GM19468 (cell line): ENCODE data around the gene EEFSEC.

Experiments
- ATAC-seq: cut with Tn5 transposase; IDR thresholded peaks from one replicate; pipeline ENCODE4 v1.9.1; 2021; ENCODE audit warnings: mild to moderate bottlenecking, moderate library complexity, moderate number of reproducible peaks; ENCODE audit not compliant: unreplicated experiment; ENCODE audit errors: extremely low read depth

EEFSEC gene

GRCh38 chr3:128210711-128211110 is 57.4 kb downstream of the EEFSEC start:
- no peak for ATAC-seq

DNA sequence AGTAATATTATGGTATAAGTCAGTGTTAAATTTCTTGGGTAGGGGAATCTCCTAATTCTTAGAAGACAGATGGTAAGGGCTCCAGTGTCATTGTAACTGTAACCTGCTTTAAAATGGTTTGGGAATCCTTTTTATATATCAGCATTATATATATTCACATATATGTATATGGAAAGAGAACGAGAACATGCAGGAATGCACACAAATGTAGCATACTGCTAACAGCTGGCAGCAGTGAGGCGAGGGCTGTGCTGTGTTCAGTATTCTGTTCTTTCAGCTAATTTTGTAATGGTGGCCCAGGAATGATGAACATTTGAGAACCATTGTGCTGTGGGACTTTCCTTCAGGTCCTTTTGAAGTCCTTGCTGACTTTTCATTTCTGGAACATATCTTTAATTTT is 60.8 kb downstream of the EEFSEC start:
- no peak for ATAC-seq

DNA sequence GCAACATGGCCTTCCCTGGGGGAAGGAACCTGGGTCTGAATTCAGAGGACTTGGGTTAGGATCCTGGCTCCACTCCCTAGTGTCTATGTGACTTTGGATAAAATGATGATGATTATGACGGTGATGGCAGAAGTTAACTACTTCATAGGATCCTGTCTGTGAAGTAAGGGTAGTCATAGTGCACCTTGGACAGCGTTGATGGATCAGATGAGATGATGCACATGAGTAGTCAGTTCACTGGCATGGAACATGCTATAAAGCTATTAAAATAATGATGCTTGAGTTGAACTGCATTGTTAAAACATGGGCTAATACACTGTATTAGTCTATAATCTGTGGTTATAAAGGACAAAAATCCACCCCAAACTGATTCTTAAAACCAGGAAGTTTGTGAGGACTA is 62.0 kb downstream of the EEFSEC start:
- no peak for ATAC-seq

- no peak for ATAC-seq
Measured at GRCh38 chr3:128215800-128216495, 62.7 kb downstream of the EEFSEC start.

DNA sequence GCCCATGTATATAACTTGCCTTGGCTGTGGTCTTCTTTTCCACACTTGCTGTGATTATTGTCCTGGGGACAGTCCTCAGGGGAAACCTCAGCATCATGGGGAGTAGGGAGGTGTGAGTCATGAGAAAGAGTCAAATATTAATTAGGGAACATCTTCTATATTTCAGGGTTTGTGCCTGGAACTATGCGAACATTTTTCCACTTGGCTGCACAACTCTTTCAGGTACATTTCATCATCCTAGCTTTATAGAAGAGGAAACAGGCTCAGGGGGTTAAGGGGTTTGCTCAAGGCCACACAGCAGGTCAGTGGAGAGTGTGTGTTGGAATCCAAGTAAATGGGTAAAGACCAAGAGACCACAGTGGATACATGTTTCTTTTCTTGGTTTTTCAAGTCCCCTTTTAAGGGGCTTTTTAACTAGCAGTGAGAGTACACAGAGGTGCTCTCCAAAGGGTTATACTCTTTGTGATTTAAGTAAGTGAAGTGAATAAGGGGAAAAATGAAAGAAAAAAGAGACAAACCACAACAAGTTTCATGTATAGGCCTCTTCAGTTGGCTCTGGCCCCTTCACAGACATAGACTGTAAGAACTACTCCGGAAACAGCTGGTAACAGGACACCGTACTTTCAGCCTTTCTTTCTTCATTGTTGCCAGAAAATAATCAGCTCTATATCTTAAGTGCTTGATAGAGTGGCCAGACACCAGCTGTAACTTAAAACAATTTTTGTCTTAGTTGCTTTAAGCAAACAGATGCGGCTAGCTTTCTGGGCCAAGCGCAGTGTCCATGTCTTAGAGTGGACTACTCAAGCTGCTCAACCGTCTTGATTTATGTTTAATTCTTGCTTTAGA is 64.6 kb downstream of the EEFSEC start:
- no peak for ATAC-seq

DNA sequence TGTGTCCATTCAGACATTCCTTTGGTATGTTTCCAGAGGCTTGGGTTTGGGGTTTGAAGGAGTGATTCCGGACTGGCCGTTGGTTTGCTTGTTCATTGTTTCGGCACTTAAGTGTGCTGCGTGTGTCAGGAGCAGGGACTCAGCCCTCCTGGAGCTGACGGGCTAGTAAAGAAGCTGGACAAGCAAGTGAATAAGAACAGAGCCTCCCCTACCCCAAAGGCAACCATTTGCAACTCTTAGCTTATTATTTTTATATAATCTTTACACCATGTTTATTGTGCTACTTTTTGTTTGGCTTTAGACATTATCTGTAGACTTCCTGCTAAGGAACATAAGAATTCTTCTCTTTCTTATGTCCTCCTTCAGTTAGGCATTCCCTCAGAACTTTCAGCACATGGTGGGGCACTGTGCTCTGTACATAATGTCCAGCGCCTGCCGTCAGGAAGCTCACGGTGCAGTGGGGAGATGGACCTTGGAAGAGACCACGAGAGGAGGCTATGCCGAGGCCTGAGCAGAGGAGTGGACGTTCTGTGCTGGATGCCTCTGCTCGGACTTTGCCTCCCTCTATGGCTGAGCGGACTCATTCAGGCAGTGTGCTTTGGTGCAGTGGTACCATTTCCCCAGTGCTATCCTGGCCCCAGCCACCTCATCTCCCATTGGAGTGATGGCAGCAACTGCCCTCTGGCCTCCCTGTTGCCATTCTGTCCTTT is 65.4 kb downstream of the EEFSEC start:
- no peak for ATAC-seq

DNA sequence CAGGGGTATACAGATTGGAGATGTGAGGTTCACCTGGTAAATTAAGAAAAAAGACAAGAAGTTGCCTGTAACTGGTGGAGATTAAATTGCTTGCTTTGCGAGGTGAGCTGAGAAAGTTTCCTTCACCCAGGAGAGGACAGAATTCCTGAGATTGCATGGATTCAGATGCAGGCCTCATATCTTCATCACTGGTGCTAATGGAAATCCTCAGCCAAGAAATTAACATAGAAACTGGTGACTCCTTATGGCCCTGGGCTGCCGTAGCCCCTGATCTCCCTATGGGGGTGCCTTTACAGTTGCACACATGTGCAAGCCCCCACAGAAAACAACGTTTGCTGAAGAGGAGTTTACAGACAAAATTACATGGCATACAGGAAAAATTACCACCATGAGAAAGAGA is 68.0 kb downstream of the EEFSEC start:
- ATAC-seq, result no peak

DNA sequence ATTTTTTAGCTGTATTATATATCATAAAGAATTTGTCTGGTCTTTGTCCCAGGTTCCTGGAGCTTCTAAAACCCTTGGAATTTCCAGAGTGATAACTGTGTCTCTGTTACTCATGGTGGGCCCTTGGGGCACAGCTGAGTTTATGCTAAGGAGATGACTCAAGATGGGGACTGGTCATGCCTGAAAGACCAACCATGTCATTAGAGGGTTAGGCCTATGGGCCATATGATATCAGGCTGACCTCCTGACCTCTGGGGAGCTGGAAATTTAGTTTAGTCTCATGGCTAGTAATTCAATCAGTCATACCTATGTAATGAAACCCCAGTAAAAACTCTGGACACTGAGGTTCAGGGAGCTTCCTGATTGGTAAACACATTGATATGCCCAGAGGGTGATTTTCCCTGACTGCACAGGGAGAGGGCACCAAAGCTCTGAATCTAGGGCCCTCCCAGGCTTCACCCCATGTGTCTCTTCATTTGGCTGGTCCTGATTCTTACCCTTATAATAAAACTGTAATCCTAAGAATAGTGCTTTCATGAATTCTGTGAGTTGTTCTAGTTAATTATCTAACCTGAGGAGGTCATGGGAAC is 69.6 kb downstream of the EEFSEC start:
- no peak for ATAC-seq

DNA sequence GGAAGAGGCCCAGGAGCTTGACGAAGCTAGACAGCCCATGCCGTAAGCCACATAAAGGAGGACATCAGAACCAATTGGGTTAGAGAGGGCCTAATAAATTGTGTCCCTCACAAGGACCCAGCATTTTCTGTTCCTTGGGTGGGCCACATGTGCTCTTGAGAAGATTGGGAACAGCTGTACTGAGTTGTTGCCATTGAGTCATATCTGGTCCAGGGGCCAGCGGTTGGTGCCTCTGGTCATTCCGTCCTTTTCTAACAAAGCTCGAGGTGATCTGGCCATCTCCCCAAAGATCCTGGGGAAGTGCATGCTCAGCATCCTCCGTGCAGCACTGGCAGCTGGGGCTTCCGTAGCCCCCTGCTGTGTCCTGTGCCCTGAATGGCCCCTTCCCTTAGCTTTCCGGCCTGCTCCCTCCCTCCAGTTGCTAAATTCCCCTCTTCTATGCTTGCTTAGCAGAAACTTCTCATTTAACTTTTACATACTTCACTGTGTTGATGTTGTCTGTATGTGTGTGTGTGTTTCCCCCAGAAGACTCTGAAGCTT is 73.0 kb downstream of the EEFSEC start:
- ATAC-seq, result no peak

- no peak for ATAC-seq
Measured at GRCh38 chr3:128226795-128227395, 73.6 kb downstream of the EEFSEC start.

DNA sequence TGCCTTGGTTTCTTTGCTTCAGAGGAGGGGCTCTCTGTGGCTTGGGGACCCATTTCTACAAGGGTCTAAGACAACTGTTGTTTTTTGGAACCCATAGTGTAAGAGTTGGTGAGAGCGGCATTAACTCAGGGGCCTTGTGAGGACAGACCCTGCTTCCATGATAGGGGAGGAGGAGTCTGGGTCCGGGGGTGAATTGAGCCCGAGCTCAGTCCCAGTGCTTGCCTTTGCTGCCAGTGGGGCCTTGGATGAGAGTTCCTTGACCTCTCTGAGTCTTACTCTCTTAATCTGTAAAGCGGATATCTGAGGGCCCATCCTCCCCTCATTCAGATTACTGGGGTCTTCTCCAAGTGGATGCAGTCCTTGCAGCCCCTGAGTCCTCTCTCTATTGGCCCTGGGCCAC is 74.2 kb downstream of the EEFSEC start:
- no peak for ATAC-seq

- no peak for ATAC-seq
Measured at GRCh38 chr3:128228366-128228910, 75.2 kb downstream of the EEFSEC start.

DNA sequence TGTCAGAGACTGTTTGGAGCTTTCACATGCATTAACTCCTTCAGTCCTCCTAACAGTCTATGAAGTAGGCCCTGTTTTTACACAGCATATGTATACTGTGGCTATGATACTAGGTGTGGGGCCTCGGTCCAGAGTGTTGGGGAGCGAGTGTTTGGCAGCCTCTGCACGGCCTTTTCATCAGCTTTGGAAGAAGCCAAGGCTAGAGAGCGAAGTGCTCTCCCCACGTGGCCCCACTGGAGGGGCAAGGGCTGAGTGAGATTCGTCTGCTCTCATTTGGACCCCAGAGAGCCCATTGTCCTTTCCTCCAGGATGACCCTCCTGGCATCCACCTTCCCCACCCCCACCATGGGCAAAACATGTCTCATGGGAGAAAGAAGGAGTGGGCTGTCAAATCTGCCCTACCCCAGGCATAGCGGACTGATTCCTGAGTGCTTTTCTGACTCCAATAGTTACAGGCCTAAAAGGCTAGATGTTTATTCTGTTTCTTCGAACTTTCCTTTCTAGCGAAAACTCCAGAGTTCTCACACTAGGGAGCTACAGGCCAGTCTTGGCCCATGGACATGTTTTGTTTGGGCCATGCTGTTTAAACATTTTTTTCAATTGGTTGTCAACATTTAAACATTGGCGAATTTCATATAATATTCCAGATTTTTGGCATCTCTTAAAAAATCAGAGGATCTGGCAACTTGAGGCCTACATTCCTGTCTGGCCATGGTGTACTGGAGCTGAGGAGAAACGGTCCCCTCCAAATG is 76.0 kb downstream of the EEFSEC start:
- no peak for ATAC-seq

DNA sequence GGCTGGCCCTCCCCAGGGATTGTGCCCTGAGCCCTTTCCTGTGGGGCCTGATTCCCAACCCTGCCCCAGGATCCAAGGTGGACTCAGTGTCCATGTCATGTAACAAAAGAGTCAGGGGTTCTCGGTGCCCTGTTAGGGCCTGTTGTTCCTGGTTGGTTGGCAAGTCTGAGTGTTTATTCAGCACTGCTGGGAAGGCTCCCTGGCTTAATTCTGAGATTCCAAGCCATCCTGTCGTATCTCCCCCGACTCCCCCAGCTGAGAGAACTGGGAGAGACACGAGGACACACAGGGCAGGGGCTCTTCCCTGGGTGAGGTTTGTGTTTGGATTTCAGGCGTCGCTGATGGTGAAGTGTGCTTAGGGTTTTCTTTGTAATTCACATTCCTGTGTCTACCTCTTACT is 78.3 kb downstream of the EEFSEC start:
- no peak for ATAC-seq

- no peak for ATAC-seq
Measured at GRCh38 chr3:128232376-128233178, 79.3 kb downstream of the EEFSEC start.

DNA sequence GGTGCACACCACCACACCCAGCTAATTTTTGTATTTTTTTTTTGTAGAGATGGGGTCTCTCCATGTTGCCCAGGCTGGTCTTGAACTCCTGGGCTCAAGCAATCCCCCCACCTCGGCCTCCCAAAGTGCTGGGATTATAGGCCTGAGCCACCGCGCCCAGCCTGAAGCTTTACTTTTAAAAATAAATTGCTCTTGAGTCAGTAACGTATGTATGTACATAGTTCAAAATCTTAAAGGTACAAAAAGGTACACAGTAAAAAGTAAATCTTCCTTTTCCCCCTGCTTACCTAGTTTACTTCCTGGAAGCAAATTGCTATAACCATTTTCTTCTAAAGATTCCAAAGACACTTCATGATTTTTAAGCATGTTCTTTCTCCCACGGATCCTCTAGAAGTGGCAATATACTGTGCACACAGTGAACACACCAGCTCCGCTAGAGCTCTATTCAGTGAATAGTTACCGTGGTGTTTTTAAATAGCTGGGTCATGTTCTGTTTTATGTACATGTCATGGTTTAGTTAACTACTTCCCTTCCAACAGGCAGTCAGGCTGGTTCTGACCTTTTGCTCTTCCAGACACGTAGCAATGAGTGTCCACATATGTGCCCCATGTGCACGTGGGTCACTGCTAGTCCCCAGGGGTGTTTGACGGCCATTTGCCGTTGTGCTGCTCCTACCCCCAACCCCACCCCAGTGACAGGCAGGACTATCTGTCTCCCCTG is 82.1 kb downstream of the EEFSEC start:
- no peak for ATAC-seq

GRCh38 chr3:128236657-128237056 is 83.4 kb downstream of the EEFSEC start:
- ATAC-seq, result no peak
